SH-SY5Y (cell line): ENCODE results near the gene SDHB.

Experiments used
- GATA2 ChIP-seq: IDR thresholded peaks from 2 replicates; pipeline ENCODE4 v1.6.1; 2011; ENCODE audit warnings: mild to moderate bottlenecking, low read depth, low read length
- GATA3 ChIP-seq: IDR thresholded peaks from 2 replicates; pipeline ENCODE4 v1.6.1; 2011; ENCODE audit warnings: low read depth, mild to moderate bottlenecking, low read length, moderate library complexity

GRCh38 chr1:16999863-17000262, 54.0 kb downstream of the SDHB start:
- no peak for TF ChIP-seq GATA2
- TF ChIP-seq GATA3 = no peak
